Measurements from ENCODE around the gene MAP3K13. TPM values are rescaled to one million over a fixed set of nuclear protein-coding genes. Genes with fewer than 3 reads are reported as not detected.

The MAP3K13 gene
- total RNA-seq, 1 donor, result 16.3 TPM

DNA sequence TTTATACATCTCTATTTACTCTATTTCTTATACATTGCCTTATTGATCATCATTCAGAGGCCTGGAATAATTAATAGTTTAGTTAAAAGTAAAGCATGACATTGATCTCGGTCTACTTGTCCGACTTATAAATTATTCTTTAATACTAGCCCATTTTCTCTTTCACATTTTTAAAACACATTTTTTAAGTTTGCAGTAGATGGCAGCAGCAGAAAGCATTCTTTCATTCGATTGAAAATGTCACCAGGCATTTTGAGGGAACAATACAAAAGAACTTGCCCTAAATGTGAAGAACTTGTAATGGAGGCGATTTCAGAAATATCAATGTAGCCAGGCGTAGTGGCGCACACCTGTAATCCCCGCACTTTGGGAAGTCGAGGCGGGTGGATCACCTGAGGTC is 15.5 kb upstream of the MAP3K13 start:
- no peaks in the 10 kb centered on the region for H3K9me3 ChIP-seq (ENCODE audit: low read depth, low read length)
- no peaks in the 10 kb centered on the region for H3K4me1 ChIP-seq (ENCODE audit: insufficient read depth, low read length)
- TF ChIP-seq, protein P1, sequence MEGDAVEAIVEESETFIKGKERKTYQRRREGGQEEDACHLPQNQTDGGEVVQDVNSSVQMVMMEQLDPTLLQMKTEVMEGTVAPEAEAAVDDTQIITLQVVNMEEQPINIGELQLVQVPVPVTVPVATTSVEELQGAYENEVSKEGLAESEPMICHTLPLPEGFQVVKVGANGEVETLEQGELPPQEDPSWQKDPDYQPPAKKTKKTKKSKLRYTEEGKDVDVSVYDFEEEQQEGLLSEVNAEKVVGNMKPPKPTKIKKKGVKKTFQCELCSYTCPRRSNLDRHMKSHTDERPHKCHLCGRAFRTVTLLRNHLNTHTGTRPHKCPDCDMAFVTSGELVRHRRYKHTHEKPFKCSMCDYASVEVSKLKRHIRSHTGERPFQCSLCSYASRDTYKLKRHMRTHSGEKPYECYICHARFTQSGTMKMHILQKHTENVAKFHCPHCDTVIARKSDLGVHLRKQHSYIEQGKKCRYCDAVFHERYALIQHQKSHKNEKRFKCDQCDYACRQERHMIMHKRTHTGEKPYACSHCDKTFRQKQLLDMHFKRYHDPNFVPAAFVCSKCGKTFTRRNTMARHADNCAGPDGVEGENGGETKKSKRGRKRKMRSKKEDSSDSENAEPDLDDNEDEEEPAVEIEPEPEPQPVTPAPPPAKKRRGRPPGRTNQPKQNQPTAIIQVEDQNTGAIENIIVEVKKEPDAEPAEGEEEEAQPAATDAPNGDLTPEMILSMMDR (IDR thresholded peaks at IDR 0.05; ENCODE audit: extremely low read depth, low read depth, low read length), result no peak
- no peak overlapping the region for H2AFZ ChIP-seq (ENCODE audit: low read length)
- H3K79me2 ChIP-seq (ENCODE audit: insufficient read depth, low read length), result no peaks in the 10 kb centered on the region
- no peak overlapping the region for H3K4me2 ChIP-seq (ENCODE audit: insufficient read depth, low read length)
- no peak overlapping the region for H3K27ac ChIP-seq (ENCODE audit: low read depth, low read length)
- no peak for DNase-seq (ENCODE audit: insufficient read length, low spot score, missing footprints)
- no peaks in the 10 kb centered on the region for H3K27me3 ChIP-seq (ENCODE audit: insufficient read depth, low read length)
- H4K20me1 ChIP-seq (ENCODE audit: insufficient read depth, low read length), result no peaks in the 10 kb centered on the region
- H3K4me3 ChIP-seq (ENCODE audit: insufficient read depth, low read length), result no peak overlapping the region
- H3K36me3 ChIP-seq (ENCODE audit: insufficient read depth, low read length), result no peaks in the 10 kb centered on the region

DNA sequence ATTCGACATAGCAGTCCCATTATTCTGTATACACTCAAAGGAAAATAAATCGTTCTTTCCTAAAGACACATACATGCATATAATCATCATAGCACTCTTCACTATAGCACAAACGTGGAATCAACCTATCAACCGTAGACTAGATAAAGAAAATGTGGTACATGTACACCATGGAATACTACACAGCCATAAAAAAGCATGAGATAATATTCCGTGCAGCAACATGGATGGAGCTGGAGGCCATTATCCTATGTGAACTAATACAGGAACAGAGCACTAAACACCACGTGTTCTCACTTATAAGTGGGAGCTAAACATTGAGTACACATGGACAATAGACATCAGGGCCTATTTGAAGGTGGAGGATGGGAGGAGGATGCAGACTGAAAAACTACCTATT is 12.1 kb upstream of the MAP3K13 start:
- Histone ChIP-seq H3K4me1 (ENCODE audit: insufficient read depth, low read length) (no peaks in the 10 kb centered on the region), H4K20me1 (ENCODE audit: insufficient read depth, low read length) (no peaks in the 10 kb centered on the region), H3K4me2 (ENCODE audit: insufficient read depth, low read length) (no peak overlapping the region), H3K36me3 (ENCODE audit: insufficient read depth, low read length) (no peaks in the 10 kb centered on the region), H3K27me3 (ENCODE audit: insufficient read depth, low read length) (no peaks in the 10 kb centered on the region), H2AFZ (ENCODE audit: low read length) (no peak overlapping the region), H3K4me3 (ENCODE audit: insufficient read depth, low read length) (no peak overlapping the region), H3K79me2 (ENCODE audit: insufficient read depth, low read length) (no peaks in the 10 kb centered on the region), H3K27ac (ENCODE audit: low read depth, low read length) (no peak overlapping the region), H3K9me3 (ENCODE audit: low read depth, low read length) (no peaks in the 10 kb centered on the region)
- DNase-seq (ENCODE audit: insufficient read length, low spot score, missing footprints), result no peak
- TF ChIP-seq, protein P1 (IDR thresholded peaks at IDR 0.05; ENCODE audit: extremely low read depth, low read depth, low read length), result no peak

DNA sequence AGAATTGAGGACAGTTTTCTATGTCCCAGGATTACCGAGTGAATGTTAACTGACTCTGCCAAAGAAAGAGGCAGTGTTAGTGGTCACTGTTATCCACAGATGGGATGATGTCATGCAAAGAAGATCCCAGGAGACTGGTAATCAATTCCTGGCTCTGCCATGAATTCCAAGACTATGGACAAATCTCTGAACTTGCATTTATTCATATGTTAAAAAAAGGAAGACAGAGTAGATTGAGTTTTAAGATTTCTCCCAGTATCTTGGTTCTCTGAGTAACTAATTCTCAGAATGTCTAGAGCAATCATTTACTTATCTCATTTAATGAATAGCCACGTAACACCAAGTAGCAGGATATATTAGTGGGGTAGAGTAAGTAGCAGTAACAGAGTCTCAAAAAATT is 11.5 kb upstream of the MAP3K13 start:
- H4K20me1 ChIP-seq (ENCODE audit: insufficient read depth, low read length), result no peaks in the 10 kb centered on the region
- peak; percentile 17 for DNase-seq (ENCODE audit: insufficient read length, low spot score, missing footprints)

DNA sequence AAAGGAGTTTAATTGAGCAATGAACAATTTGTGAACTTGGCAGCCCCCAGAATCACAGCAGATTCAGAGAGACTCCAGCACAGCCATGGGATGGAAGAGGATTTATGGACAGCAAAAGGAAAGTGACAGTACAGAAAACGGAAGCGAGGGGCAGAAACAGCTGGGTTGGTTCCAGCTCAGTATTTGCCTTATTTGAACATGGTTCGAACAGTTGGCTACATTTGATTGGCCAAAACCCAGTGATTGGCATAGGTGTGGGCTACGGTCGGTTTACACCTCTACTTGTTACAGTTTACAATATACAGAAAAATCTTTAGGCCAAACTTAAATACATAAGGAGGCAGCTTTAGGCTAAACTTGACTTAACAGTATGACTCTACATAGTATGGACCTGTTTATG is 9.7 kb upstream of the MAP3K13 start:
- Histone ChIP-seq H3K27me3 (ENCODE audit: insufficient read depth, low read length) (no peaks in the 10 kb centered on the region), H3K4me1 (ENCODE audit: insufficient read depth, low read length) (no peaks in the 10 kb centered on the region), H4K20me1 (ENCODE audit: insufficient read depth, low read length) (no peaks in the 10 kb centered on the region), H3K36me3 (ENCODE audit: insufficient read depth, low read length) (no peaks in the 10 kb centered on the region), H3K9me3 (ENCODE audit: low read depth, low read length) (no peaks in the 10 kb centered on the region), H3K27ac (ENCODE audit: low read depth, low read length) (no peak overlapping the region), H3K4me2 (ENCODE audit: insufficient read depth, low read length) (no peak overlapping the region), H2AFZ (ENCODE audit: low read length) (no peak overlapping the region), H3K4me3 (ENCODE audit: insufficient read depth, low read length) (no peak overlapping the region), H3K79me2 (ENCODE audit: insufficient read depth, low read length) (no peaks in the 10 kb centered on the region)
- TF ChIP-seq, protein P1 (IDR thresholded peaks at IDR 0.05; ENCODE audit: extremely low read depth, low read depth, low read length), result no peak
- DNase-seq (ENCODE audit: insufficient read length, low spot score, missing footprints), result no peak

More for the DNA sequence above, 11.5 kb upstream of the MAP3K13 start:
- no peaks in the 10 kb centered on the region for H3K36me3 ChIP-seq (ENCODE audit: insufficient read depth, low read length)
- H3K4me3 ChIP-seq (ENCODE audit: insufficient read depth, low read length), result no peak overlapping the region
- H3K27me3 ChIP-seq (ENCODE audit: insufficient read depth, low read length), result no peaks in the 10 kb centered on the region
- no peak overlapping the region for H2AFZ ChIP-seq (ENCODE audit: low read length)
- no peaks in the 10 kb centered on the region for H3K9me3 ChIP-seq (ENCODE audit: low read depth, low read length)
- peak overlapping the region; percentile 62 for H3K27ac ChIP-seq (ENCODE audit: low read depth, low read length)
- no peak overlapping the region for H3K4me2 ChIP-seq (ENCODE audit: insufficient read depth, low read length)
- TF ChIP-seq, protein P1 (IDR thresholded peaks at IDR 0.05; ENCODE audit: extremely low read depth, low read depth, low read length), result no peak
- no peaks in the 10 kb centered on the region for H3K4me1 ChIP-seq (ENCODE audit: insufficient read depth, low read length)
- H3K79me2 ChIP-seq (ENCODE audit: insufficient read depth, low read length), result no peaks in the 10 kb centered on the region

Data from osteoblast (primary cell).